Endothelial cell of umbilical vein (primary cell): ENCODE data around the gene MYO9A.

ENCODE experiments used
- CTCF ChIP-seq, 2 donors: IDR thresholded peaks; 1 replicate in 1 of 2; 2 replicates in 1 of 2; pipeline ENCODE4 v1.5.1; 2011; ENCODE audit warnings: low read length in 2 of 2, mild to moderate bottlenecking in 2 of 2, moderate library complexity in 2 of 2, control low read depth in 1 of 2, inconsistent platforms in 1 of 2, low read depth in 1 of 2; ENCODE audit not compliant: insufficient read depth in 1 of 2; ENCODE audit errors: extremely low read depth in 1 of 2
- EZH2 ChIP-seq: IDR thresholded peaks from 2 replicates; pipeline ENCODE4 v1.6.1; 2012; ENCODE audit warnings: borderline replicate concordance, low read depth, mild to moderate bottlenecking, moderate library complexity, low read length, inconsistent platforms; ENCODE audit not compliant: severe bottlenecking
- FOS ChIP-seq: IDR thresholded peaks from 2 replicates; pipeline ENCODE4 v1.6.1; 2011; ENCODE audit warnings: mild to moderate bottlenecking, low read length, moderate library complexity, borderline replicate concordance; ENCODE audit not compliant: insufficient read depth
- JUN ChIP-seq: IDR thresholded peaks from 2 replicates; pipeline ENCODE4 v1.6.1; 2011; ENCODE audit warnings: borderline replicate concordance, low read depth; ENCODE audit not compliant: insufficient read length, insufficient read depth
- MAX ChIP-seq: IDR thresholded peaks from 2 replicates; pipeline ENCODE4 v1.6.1; 2011; ENCODE audit not compliant: insufficient read depth, insufficient read length
- MYC ChIP-seq: IDR thresholded peaks from one replicate; pipeline ENCODE4 v1.6.1; 2011; ENCODE audit warnings: mild to moderate bottlenecking, low read depth, low read length
- POLR2A ChIP-seq: IDR thresholded peaks from 2 replicates; pipeline ENCODE4 v1.6.1; 2012; ENCODE audit warnings: low read depth, mild to moderate bottlenecking, control low read depth, low read length
- POLR2AphosphoS5 ChIP-seq: IDR thresholded peaks from 2 replicates; pipeline ENCODE4 v1.6.1; 2012; ENCODE audit warnings: low read depth, mild to moderate bottlenecking, control low read depth, low read length, moderate library complexity; ENCODE audit not compliant: insufficient read depth

- TF ChIP-seq POLR2A: no peak
- TF ChIP-seq EZH2: no peak
- no peak for TF ChIP-seq CTCF (IDR thresholded peaks at IDR 0.05; ENCODE audit: extremely low read depth in 1 of 2, insufficient read depth in 1 of 2, low read depth in 1 of 2, low read length in 2 of 2)
- no peak for TF ChIP-seq MYC
- no peak for TF ChIP-seq MAX
- no peak for TF ChIP-seq POLR2AphosphoS5
- no peak for TF ChIP-seq FOS
- no peak for TF ChIP-seq JUN
Measured at GRCh38 chr15:72099155-72099554, 18.8 kb downstream of the MYO9A start.
